Esophagus muscularis mucosa (tissue), 4 donors: ENCODE results near the gene ASPN.

Experiments used
- CTCF ChIP-seq, 3 experiments: fragments of 200-600 bp in 2 of 3; fragments of 450-650 bp in 1 of 3; sonication (generic) in 2 of 3; IDR thresholded peaks; one replicate each; pipeline ENCODE4 v1.5.1; 2017 to 2019; ENCODE audit warnings: antibody characterized with exemption in 3 of 3, mild to moderate bottlenecking in 2 of 3, moderate library complexity in 1 of 3
- EP300 ChIP-seq: sonication (generic); formaldehyde crosslinking; IDR thresholded peaks from one replicate; pipeline ENCODE4 v1.6.1; 2017; ENCODE audit warnings: antibody characterized with exemption
- POLR2A ChIP-seq: fragments of 450-650 bp; IDR thresholded peaks from one replicate; pipeline ENCODE4 v1.6.1; 2017; ENCODE audit warnings: antibody characterized with exemption, moderate library complexity, mild to moderate bottlenecking, low read depth

- TF ChIP-seq EP300 (no peak), CTCF (IDR thresholded peaks at IDR 0.05) (no peak), POLR2A (no peak)
Observed at GRCh38 chr9:92480986-92481633, 1.2 kb downstream of the ASPN start.
